ENCODE results near the gene CLCN2.
A peak's percentile ranks its signal among the peaks of the same experiment; 100 is the strongest.

CLCN2 gene

DNA sequence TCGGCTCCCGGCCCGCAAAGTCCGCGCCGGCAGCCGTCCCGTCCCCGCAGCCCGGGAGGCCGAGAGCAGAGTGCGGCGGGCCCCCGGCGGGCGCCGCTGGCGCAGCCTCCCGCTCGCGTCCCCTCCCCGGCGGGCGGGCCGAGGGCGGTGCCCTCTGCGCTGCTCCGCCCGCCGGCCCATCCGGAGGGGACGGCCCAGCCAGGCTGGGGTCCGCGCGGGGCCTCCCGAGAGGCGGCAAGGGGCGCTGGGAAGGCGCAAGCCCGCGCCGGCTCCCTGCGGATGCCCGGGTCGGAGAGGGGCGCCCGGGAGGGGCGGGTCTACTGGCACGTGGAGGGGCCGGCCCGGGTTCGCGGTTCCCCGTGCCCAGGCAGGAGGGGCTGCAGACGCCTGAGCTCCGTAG, at the start of gene CLCN2, which contains the start of gene POLR2H:
CLCN2 (minus strand) TSS at position 74 of the 400 bp plus-strand sequence. CDS start 126 bp downstream, outside the sequence.
POLR2H (plus strand) TSS at position 179 of the 400 bp plus-strand sequence. CDS start 1,783 bp downstream, outside the sequence.
- DNase-seq (ENCODE audit: low read depth, low spot score): no peak

DNA sequence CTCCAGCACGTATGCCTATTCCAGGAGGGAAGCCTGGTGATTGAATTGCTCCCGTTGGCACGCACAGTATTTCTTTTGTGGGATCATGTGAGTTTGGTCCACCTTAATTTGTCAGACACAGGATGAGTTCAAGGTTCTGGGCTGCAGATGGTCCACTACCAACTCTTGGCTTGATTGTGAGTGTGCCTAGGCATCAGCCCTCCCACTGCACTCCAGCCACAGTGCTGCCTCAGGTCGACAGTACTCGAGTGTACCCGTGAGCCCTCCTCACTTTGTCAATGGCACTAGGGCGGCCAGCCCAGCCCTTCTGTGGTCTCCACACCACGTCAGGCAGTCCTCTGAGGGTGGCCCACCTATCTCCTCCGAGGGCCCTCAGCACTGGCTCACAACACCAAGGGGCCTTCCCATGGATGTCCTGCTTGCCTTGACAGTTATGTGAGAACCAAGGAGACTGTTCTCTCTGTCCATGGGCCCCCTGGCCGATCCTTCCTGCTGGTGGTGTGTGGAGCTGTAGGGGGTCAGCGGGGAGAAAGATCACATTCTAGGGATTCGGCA, 48.6 kb upstream of the CLCN2 start:
- no peak for DNase-seq (ENCODE audit: low read depth, low spot score)

DNA sequence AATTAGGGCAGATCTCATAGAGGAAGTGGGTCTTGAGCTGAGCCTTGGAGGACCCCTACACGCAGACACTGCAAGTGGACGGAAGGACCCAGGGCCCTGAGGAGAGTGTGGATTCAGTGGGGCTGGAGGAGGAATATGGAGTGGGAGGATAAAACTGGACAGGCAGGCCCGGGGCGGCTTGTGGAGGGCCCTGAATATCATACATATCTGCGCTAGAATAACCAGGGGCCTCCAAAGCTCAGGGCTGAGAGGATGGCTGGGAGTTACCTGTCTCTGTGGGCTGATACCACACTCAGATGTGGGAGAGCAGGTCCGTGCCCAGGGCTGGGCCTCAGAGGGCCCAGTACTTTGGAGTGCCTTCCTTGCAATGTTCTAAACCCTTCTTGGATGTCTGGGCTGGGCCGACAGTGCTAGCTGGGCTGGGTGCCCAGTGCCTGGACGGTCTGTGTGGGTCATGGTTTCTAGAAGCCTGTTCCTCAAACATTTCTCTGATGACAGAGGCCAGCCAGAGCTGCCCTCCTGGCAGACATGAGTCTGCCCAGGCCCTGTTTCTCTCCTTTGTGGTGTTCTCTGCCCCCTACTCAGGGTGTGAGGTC, 48.0 kb upstream of the CLCN2 start:
- DNase-seq (ENCODE audit: low read depth, low spot score): no peak

- no peak for DNase-seq (ENCODE audit: low read depth, low spot score)
Observed at GRCh38 chr3:184405075-184406030, 43.9 kb upstream of the CLCN2 start.

DNA sequence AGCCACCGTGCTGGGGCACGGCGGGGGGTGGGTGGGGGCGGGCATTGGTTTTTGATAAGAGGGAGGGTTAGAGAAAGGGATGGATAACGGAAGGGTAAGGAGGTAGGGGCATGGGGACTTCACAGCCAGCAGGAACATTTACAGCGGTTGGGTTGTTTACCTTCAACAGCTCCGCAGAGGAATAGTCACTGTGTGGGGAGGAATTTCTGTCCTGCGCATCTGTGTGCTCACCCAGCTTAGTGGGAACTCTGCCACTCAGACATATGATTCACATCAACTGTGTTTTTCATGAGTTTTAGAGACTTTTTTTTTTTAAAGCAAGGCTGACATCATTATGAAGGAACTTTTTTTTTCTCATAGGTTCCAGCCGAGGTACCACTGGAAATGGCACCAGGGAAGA, 38.0 kb upstream of the CLCN2 start:
- DNase-seq (ENCODE audit: low read depth, low spot score): no peak

GRCh38 chr3:184395320-184395660, 33.9 kb upstream of the CLCN2 start:
- DNase-seq (ENCODE audit: low read depth, low spot score): no peak

DNA sequence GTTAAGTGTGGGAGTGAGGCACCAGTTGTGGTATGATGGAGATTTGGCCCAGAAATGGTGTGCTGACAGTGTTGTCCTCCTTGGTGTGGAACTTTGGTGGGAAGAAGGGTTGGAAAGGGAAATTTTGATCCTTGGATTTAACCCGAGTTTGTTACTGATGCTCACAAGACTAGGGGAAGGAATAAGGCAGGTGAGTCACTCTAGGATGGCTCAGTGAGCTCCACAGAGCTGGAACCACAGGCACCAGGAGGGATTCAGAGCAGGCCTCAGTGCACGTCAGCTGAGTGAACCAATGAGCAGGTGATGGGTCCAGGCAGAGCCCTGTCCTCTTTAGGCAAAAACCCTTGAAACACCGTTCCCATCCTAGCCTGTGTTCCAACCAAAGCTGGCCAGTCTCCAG, 29.9 kb upstream of the CLCN2 start:
- no peak for DNase-seq (ENCODE audit: low read depth, low spot score)

GRCh38 chr3:184389935-184390528, 28.6 kb upstream of the CLCN2 start:
- no peak for DNase-seq (ENCODE audit: low read depth, low spot score)

GRCh38 chr3:184389384-184389783, 28.0 kb upstream of the CLCN2 start:
- no peak for DNase-seq (ENCODE audit: low read depth, low spot score)

- DNase-seq (ENCODE audit: low read depth, low spot score): no peak
Observed at GRCh38 chr3:184388936-184389230, 27.5 kb upstream of the CLCN2 start.

DNA sequence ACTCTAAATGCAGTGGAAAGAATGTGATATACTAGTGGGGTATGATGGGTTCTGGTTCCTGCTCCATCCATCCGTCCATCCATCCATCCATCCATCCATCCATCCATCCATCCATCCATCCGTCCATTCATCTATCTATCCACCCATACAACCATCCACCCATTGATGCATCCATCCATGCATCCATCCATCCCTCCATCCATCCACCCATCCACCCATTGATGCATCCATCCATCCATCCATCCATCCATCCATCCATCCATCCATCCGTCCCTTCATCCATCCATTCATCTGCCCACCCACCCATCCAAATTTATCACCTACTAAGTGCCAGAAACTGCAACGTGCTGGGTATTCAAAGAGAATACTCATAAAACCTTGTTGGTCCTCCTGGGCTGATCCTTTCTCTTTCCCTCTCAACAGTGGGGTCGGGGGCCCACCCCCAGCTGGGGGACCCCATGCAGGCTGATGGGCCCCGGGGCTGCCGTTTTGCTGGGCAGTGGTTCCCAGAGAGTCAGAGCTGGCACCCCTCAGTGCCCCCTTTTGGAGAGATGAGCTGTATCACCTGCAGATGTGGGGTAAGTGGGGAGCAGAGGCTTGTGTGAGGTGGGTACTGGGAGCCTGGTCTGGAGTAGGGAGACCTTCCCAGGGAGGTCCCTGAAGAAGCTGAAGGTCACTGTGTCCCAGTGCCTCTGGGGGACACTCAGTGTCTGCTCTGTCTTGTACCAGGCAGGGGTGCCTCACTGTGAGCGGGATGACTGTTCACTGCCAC, 26.9 kb upstream of the CLCN2 start:
- no peak for DNase-seq (ENCODE audit: low read depth, low spot score)

DNA sequence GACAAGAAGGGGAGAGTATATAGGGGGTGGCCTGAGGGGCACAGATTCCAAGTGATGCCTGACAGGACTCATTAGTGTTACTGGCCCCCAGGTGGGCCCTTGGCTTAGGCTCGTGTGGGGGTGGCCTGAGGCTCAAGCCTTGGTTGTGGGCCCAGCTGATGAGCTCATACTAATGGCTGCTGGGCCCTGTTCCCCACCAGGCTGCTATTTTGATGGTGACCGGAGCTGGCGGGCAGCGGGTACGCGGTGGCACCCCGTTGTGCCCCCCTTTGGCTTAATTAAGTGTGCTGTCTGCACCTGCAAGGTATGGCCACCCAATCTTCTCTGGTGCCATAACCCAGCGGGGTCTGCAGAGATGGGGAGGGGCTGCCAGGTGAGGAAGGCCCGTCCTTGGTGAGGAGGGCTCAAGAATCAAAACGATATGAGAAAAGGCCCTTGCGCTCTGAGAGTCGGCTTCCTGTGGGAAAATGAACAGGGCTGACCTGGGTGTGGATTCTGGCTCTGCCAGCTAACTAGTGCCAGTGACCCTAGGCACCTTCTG, 25.8 kb upstream of the CLCN2 start:
- DNase-seq (ENCODE audit: low read depth, low spot score): no peak

- no peak for DNase-seq (ENCODE audit: low read depth, low spot score)
Observed at GRCh38 chr3:184386047-184386806, 24.8 kb upstream of the CLCN2 start.

DNA sequence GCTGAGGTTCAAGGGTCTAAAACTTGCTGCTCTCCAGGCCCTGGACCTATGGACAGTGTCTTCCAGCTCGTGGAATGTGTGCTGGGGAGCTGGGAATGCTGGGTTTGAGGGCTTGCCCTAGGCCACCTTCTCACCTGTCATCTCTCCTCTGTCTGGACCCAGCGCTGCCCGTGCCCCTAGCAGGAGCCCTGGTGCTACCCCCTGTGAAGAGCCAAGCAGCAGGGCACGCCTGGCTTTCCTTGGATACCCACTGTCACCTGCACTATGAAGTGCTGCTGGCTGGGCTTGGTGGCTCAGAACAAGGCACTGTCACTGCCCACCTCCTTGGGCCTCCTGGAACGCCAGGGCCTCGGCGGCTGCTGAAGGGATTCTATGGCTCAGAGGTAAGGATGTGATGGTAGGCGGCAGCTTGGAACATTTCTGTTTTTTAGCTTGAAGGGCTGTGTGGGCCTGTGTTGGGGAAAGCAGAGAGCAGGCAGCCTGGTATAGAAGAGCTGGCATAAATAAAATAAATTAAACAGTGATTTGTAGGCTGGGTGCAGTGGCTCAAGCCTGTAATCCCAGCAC, 23.5 kb upstream of the CLCN2 start:
- DNase-seq (ENCODE audit: low read depth, low spot score): no peak

- DNase-seq (ENCODE audit: low read depth, low spot score): no peak
Observed at GRCh38 chr3:184384342-184384741, 22.9 kb upstream of the CLCN2 start.

DNA sequence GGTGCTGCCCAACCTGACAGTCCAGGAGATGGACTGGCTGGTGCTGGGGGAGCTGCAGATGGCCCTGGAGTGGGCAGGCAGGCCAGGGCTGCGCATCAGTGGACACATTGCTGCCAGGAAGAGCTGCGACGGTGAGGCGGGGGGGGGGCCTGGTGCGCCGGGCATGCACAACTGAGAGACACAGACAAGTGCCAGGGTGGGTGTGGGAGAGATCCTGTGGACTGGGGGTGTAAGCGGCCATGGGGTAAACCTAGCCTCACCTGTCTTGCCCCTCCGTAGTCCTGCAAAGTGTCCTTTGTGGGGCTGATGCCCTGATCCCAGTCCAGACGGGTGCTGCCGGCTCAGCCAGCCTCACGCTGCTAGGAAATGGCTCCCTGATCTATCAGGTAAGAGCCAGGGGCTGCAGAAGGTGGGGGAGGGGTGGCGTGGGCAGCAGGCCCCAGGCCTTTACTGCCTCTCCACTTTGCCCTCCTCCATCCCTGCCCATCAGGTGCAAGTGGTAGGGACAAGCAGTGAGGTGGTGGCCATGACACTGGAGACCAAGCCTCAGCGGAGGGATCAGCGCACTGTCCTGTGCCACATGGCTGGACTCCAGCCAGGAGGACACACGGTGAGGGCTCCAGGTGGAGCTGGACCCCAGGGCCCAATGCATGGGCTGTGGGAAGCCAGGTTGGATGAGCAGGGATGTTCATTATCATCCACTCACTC, 21.8 kb upstream of the CLCN2 start:
- no peak for DNase-seq (ENCODE audit: low read depth, low spot score)

- DNase-seq (ENCODE audit: low read depth, low spot score): no peak
Observed at GRCh38 chr3:184382326-184383032, 21.1 kb upstream of the CLCN2 start.

DNA sequence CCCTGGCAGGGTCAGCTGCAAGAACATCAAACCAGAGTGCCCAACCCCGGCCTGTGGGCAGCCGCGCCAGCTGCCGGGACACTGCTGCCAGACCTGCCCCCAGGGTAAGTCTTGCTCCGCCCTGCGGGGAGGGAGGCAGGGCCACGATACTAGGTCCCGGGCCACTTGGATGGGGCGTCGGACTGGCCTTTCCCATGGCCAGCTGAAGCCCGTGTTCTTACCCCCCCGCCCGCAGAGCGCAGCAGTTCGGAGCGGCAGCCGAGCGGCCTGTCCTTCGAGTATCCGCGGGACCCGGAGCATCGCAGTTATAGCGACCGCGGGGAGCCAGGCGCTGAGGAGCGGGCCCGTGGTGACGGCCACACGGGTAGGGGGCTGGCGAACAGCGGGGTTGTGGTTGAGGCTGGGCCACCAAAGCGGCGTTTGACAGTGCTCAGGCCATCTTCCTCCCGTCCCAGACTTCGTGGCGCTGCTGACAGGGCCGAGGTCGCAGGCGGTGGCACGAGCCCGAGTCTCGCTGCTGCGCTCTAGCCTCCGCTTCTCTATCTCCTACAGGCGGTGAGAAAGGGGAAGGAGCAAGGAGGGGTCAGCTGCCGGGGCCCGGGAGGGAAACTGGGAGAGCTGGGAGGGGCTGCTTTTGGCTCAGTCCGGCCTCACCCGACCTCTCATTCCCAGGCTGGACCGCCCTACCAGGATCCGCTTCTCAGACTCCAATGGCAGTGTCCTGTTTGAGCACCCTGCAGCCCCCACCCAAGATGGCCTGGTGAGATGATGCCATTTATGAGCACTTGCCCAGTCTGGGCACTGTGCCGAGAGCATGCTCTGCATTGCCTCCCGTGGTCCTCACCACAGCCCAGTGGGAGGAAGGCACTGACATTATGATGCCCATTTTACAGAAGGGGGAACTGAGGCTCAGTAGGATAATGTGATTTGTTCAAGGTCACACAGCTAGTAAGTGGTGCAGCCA, 20.1 kb upstream of the CLCN2 start:
- DNase-seq (ENCODE audit: low read depth, low spot score): peak; percentile 68

All from ELF-1 (cell line).